Stimulated activated CD8-positive, alpha-beta memory T cell treated with anti-CD3 and anti-CD28 coated beads, Interleukin-2, amount 100 ng/mL, for 1 hour (primary cell): ENCODE measurements around the gene MRC2.
A peak's percentile ranks its signal among the peaks of the same experiment; 100 is the strongest.

Experiments
- DNase-seq, 2 donors: peaks; one replicate each; pipeline ENCODE4 v3.0.0-alpha.2; 2020; ENCODE audit warnings: low read depth in 2 of 2

MRC2 gene

GRCh38 chr17:62637809-62638208 is 10.3 kb downstream of the MRC2 start:
- no peak for DNase-seq

GRCh38 chr17:62641153-62641552 is 13.7 kb downstream of the MRC2 start:
- no peak for DNase-seq

- no peak for DNase-seq
Observed at GRCh38 chr17:62641951-62642350, 14.5 kb downstream of the MRC2 start.

- DNase-seq, result no peak
Observed at GRCh38 chr17:62643496-62643895, 16.0 kb downstream of the MRC2 start.

- no peak for DNase-seq
Observed at GRCh38 chr17:62644487-62645173, 17.2 kb downstream of the MRC2 start.

GRCh38 chr17:62648251-62648955 is 20.9 kb downstream of the MRC2 start:
- DNase-seq, result no peak

- no peak for DNase-seq
Observed at GRCh38 chr17:62648956-62649294, 21.5 kb downstream of the MRC2 start.

- no peak for DNase-seq
Observed at GRCh38 chr17:62649570-62649969, 22.1 kb downstream of the MRC2 start.

- no peak for DNase-seq
Observed at GRCh38 chr17:62650587-62650986, 23.1 kb downstream of the MRC2 start.

GRCh38 chr17:62652251-62653001 is 25.0 kb downstream of the MRC2 start:
- DNase-seq, result no peak

- peak in 1 of 2 donors; percentile 41 for DNase-seq
Observed at GRCh38 chr17:62653002-62653825, 25.7 kb downstream of the MRC2 start.

- no peak for DNase-seq
Observed at GRCh38 chr17:62653826-62654761, 26.6 kb downstream of the MRC2 start.

- no peak for DNase-seq
Observed at GRCh38 chr17:62655656-62656055, 28.2 kb downstream of the MRC2 start.

- no peak for DNase-seq
Observed at GRCh38 chr17:62656446-62656845, 29.0 kb downstream of the MRC2 start.

- DNase-seq, result no peak
Observed at GRCh38 chr17:62657145-62657665, 29.7 kb downstream of the MRC2 start.

GRCh38 chr17:62657690-62658089 is 30.2 kb downstream of the MRC2 start:
- no peak for DNase-seq

- no peak for DNase-seq
Observed at GRCh38 chr17:62658136-62658920, 30.9 kb downstream of the MRC2 start.

GRCh38 chr17:62660629-62661118 is 33.2 kb downstream of the MRC2 start:
- no peak for DNase-seq

- DNase-seq, result no peak
Observed at GRCh38 chr17:62661337-62661736, 33.9 kb downstream of the MRC2 start.

- DNase-seq, result no peak
Observed at GRCh38 chr17:62662855-62663254, 35.4 kb downstream of the MRC2 start.
